Ishikawa (cell line): ENCODE measurements around the gene SETBP1.

Experiments used
- CEBPB ChIP-seq: IDR thresholded peaks from 2 replicates; pipeline ENCODE4 v1.6.1; 2012
- CREB1 ChIP-seq: IDR thresholded peaks from 2 replicates; pipeline ENCODE4 v1.6.1; 2012; ENCODE audit warnings: low read depth
- EGR1 ChIP-seq: IDR thresholded peaks from 2 replicates; pipeline ENCODE4 v1.6.1; 2012
- EP300 ChIP-seq: IDR thresholded peaks from 2 replicates; pipeline ENCODE4 v1.6.1; 2012; ENCODE audit warnings: borderline replicate concordance
- FOXM1 ChIP-seq: IDR thresholded peaks from 2 replicates; pipeline ENCODE4 v1.6.1; 2012; ENCODE audit warnings: low read depth, borderline replicate concordance
- MAX ChIP-seq: IDR thresholded peaks from 2 replicates; pipeline ENCODE4 v1.6.1; 2012
- RAD21 ChIP-seq: IDR thresholded peaks from 2 replicates; pipeline ENCODE4 v1.6.1; 2012; ENCODE audit warnings: low read depth
- REST ChIP-seq: IDR thresholded peaks from 2 replicates; pipeline ENCODE4 v1.6.1; 2012; ENCODE audit warnings: low read depth, mild to moderate bottlenecking
- TAF1 ChIP-seq: IDR thresholded peaks from 2 replicates; pipeline ENCODE4 v1.6.1; 2012; ENCODE audit warnings: low read depth, mild to moderate bottlenecking
- TCF12 ChIP-seq: IDR thresholded peaks from 2 replicates; pipeline ENCODE4 v1.6.1; 2012; ENCODE audit warnings: low read depth
- TEAD4 ChIP-seq: IDR thresholded peaks from 2 replicates; pipeline ENCODE4 v1.6.1; 2012
- YY1 ChIP-seq: IDR thresholded peaks from 2 replicates; pipeline ENCODE4 v1.6.1; 2012; ENCODE audit warnings: low read depth
- ZBTB7A ChIP-seq: IDR thresholded peaks from 2 replicates; pipeline ENCODE4 v1.6.1; 2012; ENCODE audit warnings: low read depth
- TF ChIP-seq, protein P1 (sequence below): IDR thresholded peaks from 2 replicates; pipeline ENCODE4 v1.6.1; 2012

- TF ChIP-seq MAX (no peak), REST (no peak), CREB1 (no peak), TAF1 (no peak), TEAD4 (no peak), EP300 (no peak), RAD21 (no peak), FOXM1 (no peak), ZBTB7A (no peak), TCF12 (no peak), CEBPB (no peak), YY1 (no peak), EGR1 (no peak)
- TF ChIP-seq, protein P1, sequence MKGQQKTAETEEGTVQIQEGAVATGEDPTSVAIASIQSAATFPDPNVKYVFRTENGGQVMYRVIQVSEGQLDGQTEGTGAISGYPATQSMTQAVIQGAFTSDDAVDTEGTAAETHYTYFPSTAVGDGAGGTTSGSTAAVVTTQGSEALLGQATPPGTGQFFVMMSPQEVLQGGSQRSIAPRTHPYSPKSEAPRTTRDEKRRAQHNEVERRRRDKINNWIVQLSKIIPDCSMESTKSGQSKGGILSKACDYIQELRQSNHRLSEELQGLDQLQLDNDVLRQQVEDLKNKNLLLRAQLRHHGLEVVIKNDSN, result no peak
Observed at GRCh38 chr18:44791520-44791919, 110.8 kb downstream of the SETBP1 start.
